Mesodermal cell (in vitro differentiated cells): Measurements from ENCODE around the gene HOXC10.
A peak's percentile ranks its signal among the peaks of the same experiment; 100 is the strongest.

Experiments used
- H3K27ac ChIP-seq: 2 replicates; pipeline ENCODE4 v1.7.0; 2013; ENCODE audit warnings: mild to moderate bottlenecking, low read depth, low read length, moderate library complexity; ENCODE audit not compliant: severe bottlenecking
- H3K36me3 ChIP-seq: 2 replicates; pipeline ENCODE4 v1.7.1; 2013; ENCODE audit warnings: mild to moderate bottlenecking, low read length, moderate library complexity; ENCODE audit not compliant: control insufficient read depth, insufficient read depth
- H3K4me1 ChIP-seq: one replicate; pipeline ENCODE4 v1.7.1; 2013; ENCODE audit warnings: mild to moderate bottlenecking, low read length; ENCODE audit not compliant: insufficient read depth, control insufficient read depth, poor library complexity, severe bottlenecking
- H3K4me3 ChIP-seq: 2 replicates; pipeline ENCODE4 v1.7.0; 2013; ENCODE audit warnings: low read length, control low read depth, mild to moderate bottlenecking; ENCODE audit not compliant: insufficient read depth, poor library complexity, severe bottlenecking; ENCODE audit errors: extremely low read depth
- H3K9me3 ChIP-seq: 2 replicates; pipeline ENCODE4 v1.7.1; 2013; ENCODE audit warnings: mild to moderate bottlenecking, low read length, moderate library complexity; ENCODE audit not compliant: control insufficient read depth
- WGBS, 2 experiments: methylation state at CpG; one replicate each; pipeline ENCODE4 v1.1.5; 2013; ENCODE audit warnings: missing lambda C conversion rate in 2 of 2; ENCODE audit not compliant: insufficient coverage in 2 of 2; 5-methylcytosine and 5-hydroxymethylcytosine counted together

The HOXC10 gene

DNA sequence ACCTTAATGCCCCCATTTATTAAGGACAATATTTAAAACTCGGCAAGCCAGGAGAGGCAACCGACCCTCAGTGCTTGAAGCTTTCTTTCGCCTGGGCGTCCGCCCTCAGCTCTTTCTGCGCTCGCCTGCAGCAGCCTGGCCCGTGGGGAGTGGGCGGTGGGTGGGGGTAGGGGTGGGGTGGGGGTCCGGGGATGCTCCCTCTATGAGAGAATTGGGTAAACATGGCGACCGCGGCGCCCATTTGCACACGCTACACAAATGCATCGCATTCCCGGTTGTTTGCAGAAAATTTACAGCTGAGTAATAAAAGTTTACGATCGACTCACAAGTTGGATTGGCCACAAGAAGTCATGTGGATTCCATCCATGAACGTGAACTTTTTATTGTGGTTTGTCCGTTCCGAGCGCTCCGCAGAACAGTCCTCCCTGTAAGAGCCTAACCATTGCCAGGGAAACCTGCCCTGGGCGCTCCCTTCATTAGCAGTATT lies 31.6 kb downstream of the HOXC10 start:
- Histone ChIP-seq H3K4me1 (peaks cover 18% of the 10 kb centered on the region), H3K36me3 (no peaks in the 10 kb centered on the region), H3K4me3 (peak overlapping the region; percentile 37), H3K27ac (no peak overlapping the region), H3K9me3 (no peaks in the 10 kb centered on the region)
- 2 to 3% methylated on average over 14 to 16 of the region's 25 CpGs for WGBS, 2 experiments

DNA sequence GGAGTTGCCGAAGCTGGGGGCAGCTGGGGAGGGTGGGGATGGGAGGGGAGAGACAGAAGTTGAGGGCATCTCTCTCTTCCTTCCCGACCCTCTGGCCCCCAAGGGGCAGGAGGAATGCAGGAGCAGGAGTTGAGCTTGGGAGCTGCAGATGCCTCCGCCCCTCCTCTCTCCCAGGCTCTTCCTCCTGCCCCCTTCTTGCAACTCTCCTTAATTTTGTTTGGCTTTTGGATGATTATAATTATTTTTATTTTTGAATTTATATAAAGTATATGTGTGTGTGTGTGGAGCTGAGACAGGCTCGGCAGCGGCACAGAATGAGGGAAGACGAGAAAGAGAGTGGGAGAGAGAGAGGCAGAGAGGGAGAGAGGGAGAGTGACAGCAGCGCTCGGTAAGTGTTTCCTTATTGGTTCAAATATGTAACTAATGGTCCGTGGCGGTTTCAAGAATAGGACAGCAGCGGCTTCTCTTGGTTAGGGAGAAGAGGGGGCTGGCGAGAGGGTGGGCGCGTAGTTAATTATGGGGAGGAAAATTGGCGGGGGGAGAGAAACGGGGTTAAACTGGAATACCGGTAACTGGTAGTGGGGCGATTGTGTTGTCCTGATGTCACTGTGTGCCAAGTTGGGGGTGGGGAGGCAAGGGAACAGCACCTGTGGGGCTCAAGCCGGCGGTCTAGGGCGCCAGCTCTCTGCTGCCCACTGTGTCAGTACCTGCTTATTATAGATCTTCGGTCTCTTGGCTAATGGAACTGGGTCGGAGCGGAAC lies 32.3 kb downstream of the HOXC10 start:
- no peak overlapping the region for H3K27ac ChIP-seq
- WGBS, 2 experiments: 2 to 4% methylated on average over 15 to 17 of the region's 24 CpGs
- H3K4me3 ChIP-seq: peak overlapping the region; percentile 37
- no peaks in the 10 kb centered on the region for H3K36me3 ChIP-seq
- H3K4me1 ChIP-seq: peaks cover 18% of the 10 kb centered on the region
- H3K9me3 ChIP-seq: no peaks in the 10 kb centered on the region

DNA sequence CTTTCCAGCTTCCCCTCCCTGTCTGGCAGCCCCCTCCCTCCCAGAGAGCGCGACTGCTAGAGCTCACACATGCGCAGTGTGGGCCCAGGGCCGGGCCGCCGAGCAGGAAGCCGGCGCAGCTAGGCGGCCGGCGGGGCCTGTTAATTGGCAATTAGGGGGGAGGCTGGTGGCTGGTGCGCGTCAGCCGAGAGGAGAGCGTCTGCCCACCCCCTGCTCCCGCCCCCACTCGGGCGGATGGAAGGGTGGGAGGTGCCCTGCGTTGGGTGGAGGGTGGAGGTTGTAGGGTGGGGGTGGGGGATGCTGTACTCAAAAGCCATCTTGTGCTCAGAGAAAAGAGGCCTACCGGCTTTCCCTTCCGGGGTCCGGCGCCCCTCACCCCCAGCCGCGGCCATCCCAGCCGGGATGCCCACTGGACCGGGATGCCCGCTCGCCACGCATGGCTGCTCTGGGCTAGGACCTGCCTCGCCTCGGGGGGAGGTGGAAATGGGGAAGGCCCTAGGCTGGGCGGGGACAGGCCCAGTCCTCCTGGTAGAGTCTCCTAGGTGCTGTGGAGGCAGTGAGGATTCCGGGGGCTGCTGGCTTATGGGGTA lies 33.0 kb downstream of the HOXC10 start:
- Histone ChIP-seq H3K36me3 (no peaks in the 10 kb centered on the region), H3K27ac (peak overlapping the region; percentile 66), H3K9me3 (no peaks in the 10 kb centered on the region), H3K4me3 (peak overlapping the region; percentile 37), H3K4me1 (peaks cover 14% of the 10 kb centered on the region)
- 3% methylated on average over 8 to 18 of the region's 34 CpGs for WGBS, 2 experiments

DNA sequence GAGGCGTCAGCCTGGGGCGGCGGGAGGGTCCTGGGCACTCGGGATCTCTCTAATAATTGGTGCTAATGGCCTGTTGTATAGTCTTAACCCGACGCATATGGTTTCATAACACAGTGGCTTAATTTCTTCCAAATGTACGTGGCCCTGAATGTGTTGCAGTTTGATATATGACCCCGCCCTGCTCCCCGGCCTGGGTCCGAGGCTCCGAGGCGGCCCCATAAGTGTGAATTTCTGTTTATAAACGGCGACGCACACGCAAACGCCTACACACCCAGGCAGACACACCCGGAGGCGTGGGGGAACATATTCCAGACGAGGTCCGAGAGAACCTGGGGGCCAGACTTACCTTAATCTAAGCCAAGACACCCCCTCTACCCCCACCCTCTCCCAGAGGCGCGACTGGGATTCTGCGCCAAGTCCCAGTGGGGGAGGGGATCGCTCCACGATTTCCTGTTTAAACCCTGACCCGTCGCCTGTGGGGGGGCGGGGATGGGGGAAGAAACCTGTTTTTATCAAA lies 33.6 kb downstream of the HOXC10 start:
- 5 to 9% methylated on average over 8 to 10 of the region's 29 CpGs for WGBS, 2 experiments
- peak overlapping the region; percentile 66 for H3K27ac ChIP-seq
- H3K4me1 ChIP-seq: peaks cover 9% of the 10 kb centered on the region
- H3K4me3 ChIP-seq: peak overlapping the region; percentile 37
- H3K9me3 ChIP-seq: no peaks in the 10 kb centered on the region
- H3K36me3 ChIP-seq: no peaks in the 10 kb centered on the region

DNA sequence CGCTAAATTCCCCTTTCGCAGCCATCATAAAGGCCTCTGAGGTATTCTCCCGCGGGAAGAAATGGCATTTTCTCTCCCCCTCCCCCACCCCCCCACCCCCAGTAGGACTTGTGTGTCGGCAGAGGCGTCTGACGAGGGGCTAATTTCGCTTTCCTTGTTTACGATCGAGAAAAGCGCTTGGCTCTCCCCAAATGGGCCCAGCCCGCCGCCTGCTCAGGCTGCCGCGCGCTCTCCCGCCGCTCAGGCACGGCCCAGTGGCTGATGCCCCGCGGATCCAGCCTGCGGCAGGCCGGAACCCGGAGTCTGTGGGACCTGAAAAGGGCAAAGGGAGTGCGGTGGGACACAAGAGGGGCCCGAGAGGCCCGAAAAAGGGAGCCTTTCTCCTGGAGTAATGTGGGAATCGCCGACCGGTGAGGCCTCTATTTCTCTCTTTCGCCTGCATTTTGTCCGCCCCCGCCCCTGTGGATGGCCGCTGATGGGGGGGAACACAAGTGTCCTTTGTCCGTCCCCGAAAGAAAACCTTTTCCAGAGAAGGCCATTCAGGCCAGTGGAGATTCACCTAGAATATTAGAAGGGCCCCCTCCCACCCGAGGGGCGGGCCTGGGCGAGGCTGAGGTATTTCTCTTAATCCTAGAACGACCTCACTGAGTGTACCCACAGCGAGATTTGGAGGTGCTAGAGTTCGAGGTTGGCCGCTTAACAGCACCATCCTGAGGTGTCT lies 34.3 kb downstream of the HOXC10 start:
- Histone ChIP-seq H3K27ac (peak overlapping the region; percentile 84), H3K36me3 (no peaks in the 10 kb centered on the region), H3K4me1 (peaks cover 9% of the 10 kb centered on the region), H3K9me3 (no peaks in the 10 kb centered on the region), H3K4me3 (peak overlapping the region; percentile 37)
- 3 to 6% methylated on average over 22 to 29 of the region's 43 CpGs for WGBS, 2 experiments

DNA sequence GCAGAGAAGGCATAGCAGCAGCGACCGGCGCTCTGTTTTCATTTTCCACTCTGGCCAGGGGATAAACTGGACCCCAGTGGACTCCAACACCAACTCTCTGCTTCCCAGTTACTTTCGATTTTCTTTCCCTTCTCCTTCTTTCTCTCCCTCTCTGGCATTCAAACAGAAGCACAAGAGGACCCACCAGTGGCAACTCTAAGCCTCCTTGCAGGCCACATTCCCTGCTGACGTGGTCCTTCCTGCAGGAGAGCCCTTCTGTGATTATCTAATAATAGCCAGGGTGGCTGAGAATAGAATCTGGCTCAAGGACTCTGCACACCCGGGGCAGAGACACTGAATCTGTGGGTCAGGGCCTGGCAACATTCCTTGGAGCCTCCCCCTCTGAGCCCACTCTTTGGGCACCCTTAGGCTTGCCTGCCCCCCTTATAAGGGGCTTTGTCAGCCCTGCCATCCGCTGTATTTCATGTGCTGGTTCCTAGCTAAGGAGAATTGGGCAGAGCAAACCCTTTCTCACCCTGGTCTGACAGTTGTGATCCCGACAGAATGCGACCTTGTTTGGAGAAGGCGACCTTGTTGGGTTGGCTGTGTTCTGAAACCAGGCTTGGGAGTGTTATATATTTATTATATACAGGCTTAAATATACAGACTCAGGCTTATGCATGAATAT lies 35.1 kb downstream of the HOXC10 start:
- Histone ChIP-seq H3K36me3 (no peaks in the 10 kb centered on the region), H3K4me3 (peak overlapping the region; percentile 36), H3K9me3 (no peaks in the 10 kb centered on the region), H3K4me1 (peaks cover 9% of the 10 kb centered on the region), H3K27ac (peak overlapping the region; percentile 84)
- WGBS, 2 experiments: 4 to 7% methylated on average over 7 of the region's 10 CpGs

DNA sequence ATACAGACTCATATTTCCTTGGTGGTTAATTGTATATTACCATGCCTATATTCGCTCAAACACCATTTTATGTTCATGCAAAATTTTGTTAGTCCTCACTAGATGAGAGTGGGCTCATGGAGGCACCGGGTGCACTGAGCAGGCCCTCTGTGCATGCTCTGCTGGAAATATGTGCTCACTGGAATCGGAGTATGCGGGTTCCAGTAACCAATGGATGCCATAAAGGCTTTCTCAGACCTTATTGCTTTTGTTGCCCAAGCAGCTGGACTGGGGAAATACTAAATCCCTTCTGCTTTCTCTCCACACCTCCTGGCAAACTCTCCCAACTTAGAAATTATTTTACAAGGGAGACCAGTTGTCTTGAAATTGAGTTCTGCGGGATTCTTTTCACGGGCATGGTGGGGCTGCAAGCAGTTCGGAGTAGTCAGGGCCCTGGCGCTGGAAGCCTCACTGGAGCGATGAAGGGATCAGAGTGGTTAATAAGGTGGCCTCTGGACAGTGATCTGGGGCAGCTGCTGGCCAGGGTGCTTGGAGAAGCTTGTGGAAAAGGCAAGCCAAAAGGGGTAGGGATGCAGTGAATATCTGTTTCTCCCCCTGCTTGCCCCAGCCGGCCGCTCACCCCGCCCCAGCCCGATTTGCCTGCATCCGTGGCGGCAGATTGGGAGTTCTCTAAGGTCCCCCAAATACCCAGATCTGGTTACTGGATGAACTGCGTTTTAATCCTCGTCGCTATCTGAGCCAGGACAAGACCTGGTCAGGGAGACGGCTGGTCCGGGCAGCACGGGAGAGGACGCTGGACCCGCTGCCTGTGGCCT lies 35.9 kb downstream of the HOXC10 start:
- Histone ChIP-seq H3K27ac (peak overlapping the region; percentile 41), H3K4me1 (peaks cover 9% of the 10 kb centered on the region), H3K4me3 (peak overlapping the region; percentile 36), H3K9me3 (no peaks in the 10 kb centered on the region), H3K36me3 (no peaks in the 10 kb centered on the region)
- WGBS, 2 experiments: 15 to 29% methylated on average over 18 to 21 of the region's 23 CpGs

DNA sequence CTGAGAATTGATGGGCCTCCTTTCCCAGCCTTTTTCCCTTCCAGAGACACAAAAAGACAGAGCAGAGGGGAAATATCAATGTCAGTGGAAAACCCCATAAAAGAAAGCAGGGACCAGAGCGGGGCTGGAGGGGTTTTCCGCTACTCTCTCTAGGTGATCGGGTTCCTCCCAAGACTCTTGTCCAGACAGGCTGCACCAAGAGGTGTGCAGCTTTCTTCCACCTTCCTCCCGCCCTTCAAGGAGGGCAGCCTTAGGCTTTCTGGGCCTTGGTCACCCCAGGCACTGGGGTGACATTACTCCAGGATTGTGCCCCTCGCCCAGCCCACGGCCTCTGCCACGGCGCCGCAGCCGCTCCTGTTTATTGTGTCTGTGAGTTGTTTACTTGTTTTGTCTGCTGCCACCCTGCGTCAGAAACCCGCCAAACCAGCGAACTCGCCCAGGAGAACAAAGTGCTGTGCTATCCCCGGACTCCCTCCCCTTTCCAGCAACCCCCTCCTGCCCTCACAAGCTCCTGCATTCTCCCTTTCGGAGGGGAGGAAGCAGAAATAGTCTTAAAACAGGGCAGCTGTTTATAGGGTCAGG lies 36.6 kb downstream of the HOXC10 start:
- no peaks in the 10 kb centered on the region for H3K9me3 ChIP-seq
- 12 to 17% methylated on average over 4 of the region's 16 CpGs for WGBS, 2 experiments
- peaks cover 9% of the 10 kb centered on the region for H3K4me1 ChIP-seq
- peak overlapping the region; percentile 41 for H3K27ac ChIP-seq
- H3K4me3 ChIP-seq: peak overlapping the region; percentile 8
- H3K36me3 ChIP-seq: no peaks in the 10 kb centered on the region

DNA sequence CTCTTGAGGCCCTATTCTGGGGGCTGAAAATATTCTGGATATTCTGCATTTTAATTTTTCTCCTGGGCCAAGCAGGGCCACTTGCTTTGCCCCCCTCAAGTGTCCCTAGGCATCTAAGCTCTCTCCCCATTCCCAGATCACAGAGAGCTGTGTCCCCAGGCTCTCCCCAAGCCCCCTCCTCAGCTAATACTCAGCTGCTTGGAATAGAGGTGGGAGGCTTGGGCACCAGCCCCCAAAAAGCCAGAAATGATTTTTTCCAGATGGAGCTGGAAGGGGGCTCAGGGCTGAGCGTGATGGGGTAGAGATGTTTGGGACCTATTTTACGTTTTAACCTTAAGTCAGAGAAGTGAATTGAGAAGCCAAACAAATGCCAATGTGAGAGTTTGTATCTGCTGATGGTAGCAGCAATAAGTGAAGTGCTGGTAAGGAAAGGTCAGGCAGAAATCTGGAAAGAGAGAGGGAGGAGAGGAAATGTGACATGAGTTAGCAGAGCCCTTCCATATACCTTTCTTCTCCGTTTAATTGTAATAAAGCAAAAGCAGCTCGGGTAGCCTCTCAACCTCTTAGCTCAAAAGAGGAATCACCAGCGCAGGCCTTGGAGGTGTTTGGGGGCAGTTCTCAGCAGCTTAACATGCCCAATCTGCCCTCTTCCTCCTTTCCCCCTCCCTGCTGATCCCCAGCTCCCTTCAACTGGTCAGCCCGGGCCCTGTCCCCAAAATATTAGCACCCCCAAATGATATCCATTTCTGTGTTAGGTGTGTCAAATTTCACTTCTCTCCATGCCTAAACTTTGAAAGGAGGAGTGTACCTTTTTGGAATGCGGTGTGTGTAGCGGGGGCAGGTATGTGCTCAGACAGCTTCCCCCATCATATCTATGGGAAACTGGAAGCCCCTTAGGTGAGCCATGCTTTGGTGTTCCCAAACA lies 38.3 kb downstream of the HOXC10 start:
- H3K4me3 ChIP-seq: no peak overlapping the region
- H3K4me1 ChIP-seq: peaks cover 7% of the 10 kb centered on the region

More for the DNA sequence above, 38.3 kb downstream of the HOXC10 start:
- no peaks in the 10 kb centered on the region for H3K9me3 ChIP-seq
- H3K27ac ChIP-seq: no peak overlapping the region
- no peaks in the 10 kb centered on the region for H3K36me3 ChIP-seq
- 11 to 19% methylated on average over 4 of the region's 8 CpGs for WGBS, 2 experiments
